ENCODE data around the gene GFOD2. TPM values are rescaled to one million over a fixed set of nuclear protein-coding genes. Genes with fewer than 3 reads are reported as not detected.
A peak's percentile ranks its signal among the peaks of the same experiment; 100 is the strongest.

Gene GFOD2
- total RNA-seq, 1 donor from 2014 or later, result 86.7 TPM

- Mint-ChIP-seq H3K4me3 (ENCODE audit: unreplicated experiment) (no peak overlapping the region), H3K4me1 (ENCODE audit: low read depth, unreplicated experiment) (peaks cover 6% of the 10 kb centered on the region), H3K27ac (ENCODE audit: unreplicated experiment) (no peak overlapping the region), H3K27me3 (ENCODE audit: unreplicated experiment) (peaks cover 5% of the 10 kb centered on the region), H3K36me3 (ENCODE audit: unreplicated experiment) (no peaks in the 10 kb centered on the region), H3K9me3 (ENCODE audit: unreplicated experiment) (peaks cover 7% of the 10 kb centered on the region)
- no peak for TF ChIP-seq CTCF (IDR thresholded peaks at IDR 0.05; ENCODE audit: partially characterized antibody, unreplicated experiment)
- DNase-seq, result no peak
Observed at GRCh38 chr16:67674851-67675578, 44.1 kb downstream of the GFOD2 start.

- no peak for TF ChIP-seq CTCF (IDR thresholded peaks at IDR 0.05; ENCODE audit: partially characterized antibody, unreplicated experiment)
- Mint-ChIP-seq H3K27me3 (ENCODE audit: unreplicated experiment) (peaks cover 8% of the 10 kb centered on the region), H3K4me1 (ENCODE audit: low read depth, unreplicated experiment) (peaks cover 14% of the 10 kb centered on the region), H3K36me3 (ENCODE audit: unreplicated experiment) (no peaks in the 10 kb centered on the region), H3K9me3 (ENCODE audit: unreplicated experiment) (peaks cover 7% of the 10 kb centered on the region), H3K4me3 (ENCODE audit: unreplicated experiment) (no peak overlapping the region), H3K27ac (ENCODE audit: unreplicated experiment) (peak overlapping the region; percentile 28)
- DNase-seq, result no peak
Observed at GRCh38 chr16:67673712-67674580, 45.2 kb downstream of the GFOD2 start.

DNA sequence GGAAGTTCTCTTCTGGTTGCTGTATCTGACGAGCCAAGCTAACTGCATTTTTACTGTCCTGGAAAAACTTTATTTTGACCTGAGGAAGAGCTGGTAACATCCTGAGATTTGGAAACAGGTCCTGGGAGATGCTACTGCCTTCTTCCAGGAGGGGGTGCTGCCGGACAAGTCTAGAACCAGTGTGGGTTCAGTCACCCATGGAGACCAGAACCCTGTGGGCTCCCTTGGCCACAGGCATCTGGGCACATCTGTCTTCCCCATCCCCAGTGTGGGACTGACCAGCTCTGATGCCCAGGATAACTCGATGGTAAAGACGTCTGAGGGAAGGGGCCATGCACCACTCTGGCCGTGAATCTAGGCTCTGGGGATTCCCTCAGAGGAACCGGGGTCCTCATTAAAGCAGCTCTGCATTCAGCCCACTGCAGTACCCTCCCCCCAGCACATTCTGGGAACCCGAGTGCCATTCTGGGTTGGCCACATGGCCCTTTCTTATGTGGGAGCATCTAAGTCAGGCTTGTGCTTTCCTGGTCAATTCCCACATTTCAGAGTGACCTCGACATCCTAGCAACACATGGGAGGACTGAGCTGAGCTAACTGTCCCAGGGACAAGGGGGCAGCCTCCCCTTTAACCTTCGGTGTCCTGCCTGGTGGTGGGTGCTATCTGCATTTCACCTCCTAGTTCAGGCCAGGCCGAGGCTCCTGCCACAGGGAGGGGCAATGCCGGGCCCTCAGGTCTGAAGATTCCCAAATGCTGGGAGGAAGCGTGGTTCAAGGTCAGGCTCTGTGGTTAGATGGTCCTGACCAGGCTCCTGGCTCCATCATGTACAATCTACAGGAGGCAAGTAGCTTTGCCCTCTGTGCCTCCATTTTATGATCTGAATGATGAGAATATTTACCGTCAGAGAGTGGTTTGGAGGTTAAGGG lies 46.1 kb downstream of the GFOD2 start:
- Mint-ChIP-seq H3K27me3 (ENCODE audit: unreplicated experiment) (peaks cover 9% of the 10 kb centered on the region), H3K4me3 (ENCODE audit: unreplicated experiment) (no peak overlapping the region), H3K9me3 (ENCODE audit: unreplicated experiment) (peaks cover 11% of the 10 kb centered on the region), H3K4me1 (ENCODE audit: low read depth, unreplicated experiment) (peaks cover 17% of the 10 kb centered on the region), H3K27ac (ENCODE audit: unreplicated experiment) (no peak overlapping the region), H3K36me3 (ENCODE audit: unreplicated experiment) (no peaks in the 10 kb centered on the region)
- peak; percentile 79 for DNase-seq
- peak; percentile 67 for TF ChIP-seq CTCF (IDR thresholded peaks at IDR 0.05; ENCODE audit: partially characterized antibody, unreplicated experiment)

- H3K27ac Mint-ChIP-seq (ENCODE audit: unreplicated experiment), result no peak overlapping the region
- peaks cover 17% of the 10 kb centered on the region for H3K4me1 Mint-ChIP-seq (ENCODE audit: low read depth, unreplicated experiment)
- H3K4me3 Mint-ChIP-seq (ENCODE audit: unreplicated experiment), result no peak overlapping the region
- no peak for DNase-seq
- no peak for TF ChIP-seq CTCF (IDR thresholded peaks at IDR 0.05; ENCODE audit: partially characterized antibody, unreplicated experiment)
- H3K9me3 Mint-ChIP-seq (ENCODE audit: unreplicated experiment), result peaks cover 11% of the 10 kb centered on the region
- H3K27me3 Mint-ChIP-seq (ENCODE audit: unreplicated experiment), result peaks cover 9% of the 10 kb centered on the region
- no peaks in the 10 kb centered on the region for H3K36me3 Mint-ChIP-seq (ENCODE audit: unreplicated experiment)
Observed at GRCh38 chr16:67672306-67672705, 46.8 kb downstream of the GFOD2 start.

Data from glutamatergic neuron (in vitro differentiated cells).